HL-60 (cell line): ENCODE measurements around the gene ZDHHC7.

ENCODE experiments used
- DNase-seq, 2 experiments: peaks; one replicate each; pipeline ENCODE4 v3.0.0-alpha.2; 2010 to 2020; ENCODE audit warnings: low read depth in 1 of 2, low spot score in 1 of 2
- H3K27ac ChIP-seq: fragments of 250-450 bp; sonication (Bioruptor Pico); replicated peaks from 2 replicates; pipeline ENCODE4 v1.5.1; 2020; ENCODE audit warnings: mild to moderate bottlenecking, moderate library complexity
- H3K27me3 ChIP-seq: fragments of 250-450 bp; sonication (Bioruptor Pico); 2 replicates; pipeline ENCODE4 v1.5.1; 2021; ENCODE audit warnings: mild to moderate bottlenecking, moderate library complexity; ENCODE audit not compliant: insufficient read depth, poor library complexity, severe bottlenecking
- H3K4me3 ChIP-seq: replicated peaks from 2 replicates; pipeline ENCODE4 v1.5.1; 2011; ENCODE audit warnings: mild to moderate bottlenecking, control low read depth, low read length; ENCODE audit not compliant: insufficient read depth
- GABPA ChIP-seq: IDR thresholded peaks from 2 replicates; pipeline ENCODE4 v1.6.1; 2012; ENCODE audit warnings: low read depth
- POLR2AphosphoS5 ChIP-seq: IDR thresholded peaks from 2 replicates; pipeline ENCODE4 v1.6.1; 2012; ENCODE audit warnings: low read depth
- REST ChIP-seq: IDR thresholded peaks from 2 replicates; pipeline ENCODE4 v1.6.1; 2012; ENCODE audit warnings: low read depth; ENCODE audit not compliant: insufficient replicate concordance
- SPI1 ChIP-seq: IDR thresholded peaks from 2 replicates; pipeline ENCODE4 v1.6.1; 2012; ENCODE audit warnings: low read depth, mild to moderate bottlenecking, borderline replicate concordance
- TF ChIP-seq, protein P1 (sequence below): IDR thresholded peaks from one replicate; pipeline ENCODE4 v1.5.1; 2011; ENCODE audit warnings: low read length, control low read depth, inconsistent platforms; ENCODE audit not compliant: insufficient read depth

The ZDHHC7 gene

DNA sequence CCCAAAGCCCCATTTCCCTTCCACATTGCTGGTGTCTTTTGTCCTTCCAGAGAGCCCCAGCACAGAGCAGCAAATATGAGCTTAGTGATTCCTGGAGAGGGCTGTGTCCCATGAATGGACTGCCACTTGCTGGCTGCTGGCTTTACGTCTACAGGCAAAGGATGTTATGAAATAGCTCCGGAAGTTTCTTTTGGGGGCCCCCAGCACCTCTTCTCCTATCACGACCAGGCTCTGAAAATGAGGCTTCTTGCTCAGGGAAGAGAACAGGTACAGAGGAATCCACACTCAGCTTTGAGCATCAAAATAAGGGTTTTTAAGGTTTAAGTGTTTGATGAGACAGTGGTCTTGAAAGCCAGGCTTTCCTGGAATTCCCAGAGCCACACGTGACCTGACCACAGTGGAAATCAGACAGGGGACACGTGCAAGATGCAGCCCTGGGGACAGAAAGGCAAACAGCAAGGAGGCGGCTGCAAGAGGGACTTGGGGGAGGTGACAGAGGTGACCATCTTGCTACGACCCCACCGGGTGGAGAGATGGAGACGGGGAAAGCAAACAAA lies 58.1 kb downstream of the ZDHHC7 start:
- peak; percentile 41 to 57 for DNase-seq
- no peak for TF ChIP-seq SPI1
- no peak for TF ChIP-seq REST
- no peak for TF ChIP-seq GABPA
- no peak for TF ChIP-seq POLR2AphosphoS5
- TF ChIP-seq, protein P1, sequence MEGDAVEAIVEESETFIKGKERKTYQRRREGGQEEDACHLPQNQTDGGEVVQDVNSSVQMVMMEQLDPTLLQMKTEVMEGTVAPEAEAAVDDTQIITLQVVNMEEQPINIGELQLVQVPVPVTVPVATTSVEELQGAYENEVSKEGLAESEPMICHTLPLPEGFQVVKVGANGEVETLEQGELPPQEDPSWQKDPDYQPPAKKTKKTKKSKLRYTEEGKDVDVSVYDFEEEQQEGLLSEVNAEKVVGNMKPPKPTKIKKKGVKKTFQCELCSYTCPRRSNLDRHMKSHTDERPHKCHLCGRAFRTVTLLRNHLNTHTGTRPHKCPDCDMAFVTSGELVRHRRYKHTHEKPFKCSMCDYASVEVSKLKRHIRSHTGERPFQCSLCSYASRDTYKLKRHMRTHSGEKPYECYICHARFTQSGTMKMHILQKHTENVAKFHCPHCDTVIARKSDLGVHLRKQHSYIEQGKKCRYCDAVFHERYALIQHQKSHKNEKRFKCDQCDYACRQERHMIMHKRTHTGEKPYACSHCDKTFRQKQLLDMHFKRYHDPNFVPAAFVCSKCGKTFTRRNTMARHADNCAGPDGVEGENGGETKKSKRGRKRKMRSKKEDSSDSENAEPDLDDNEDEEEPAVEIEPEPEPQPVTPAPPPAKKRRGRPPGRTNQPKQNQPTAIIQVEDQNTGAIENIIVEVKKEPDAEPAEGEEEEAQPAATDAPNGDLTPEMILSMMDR = no peak
- Histone ChIP-seq H3K27me3 (no peaks in the 10 kb centered on the region), H3K27ac (peak overlapping the region; percentile 23), H3K4me3 (no peak overlapping the region)

- peak; percentile 43 to 81 for DNase-seq
- H3K27ac ChIP-seq = peak overlapping the region; percentile 23
- H3K27me3 ChIP-seq = no peaks in the 10 kb centered on the region
- no peak for TF ChIP-seq SPI1
- TF ChIP-seq POLR2AphosphoS5 = no peak
- TF ChIP-seq, protein P1 = peak; percentile 88
- TF ChIP-seq GABPA = no peak
- H3K4me3 ChIP-seq = no peak overlapping the region
Observed at GRCh38 chr16:84952335-84953189, 58.8 kb downstream of the ZDHHC7 start.

DNA sequence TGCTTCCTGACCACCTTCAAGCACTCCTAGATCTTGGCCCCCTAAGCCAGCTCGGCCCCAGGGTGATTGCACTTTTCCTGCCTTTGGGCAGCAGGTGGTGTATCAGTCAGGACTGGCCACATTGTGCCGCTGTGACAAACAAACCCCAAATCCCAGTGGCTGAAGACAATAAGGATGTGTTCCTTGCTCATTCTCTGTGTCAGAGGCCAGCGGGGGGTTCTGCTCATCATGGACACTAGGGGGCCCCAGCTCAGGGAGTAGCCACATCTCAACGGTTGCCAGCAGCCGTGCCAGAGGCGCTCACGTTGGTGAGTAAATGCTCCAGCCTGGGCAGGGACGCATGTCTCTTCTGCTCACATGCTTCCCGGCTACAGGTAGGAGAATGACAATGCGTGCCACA lies 60.4 kb downstream of the ZDHHC7 start:
- TF ChIP-seq REST (no peak), SPI1 (no peak), POLR2AphosphoS5 (no peak), GABPA (no peak)
- TF ChIP-seq, protein P1 = peak; percentile 22
- no peak overlapping the region for H3K4me3 ChIP-seq
- no peaks in the 10 kb centered on the region for H3K27me3 ChIP-seq
- H3K27ac ChIP-seq = no peak overlapping the region
- peak in 1 of 2 experiments; percentile 64 for DNase-seq
